Measurements from ENCODE around the gene HBS1L.

The HBS1L gene

DNA sequence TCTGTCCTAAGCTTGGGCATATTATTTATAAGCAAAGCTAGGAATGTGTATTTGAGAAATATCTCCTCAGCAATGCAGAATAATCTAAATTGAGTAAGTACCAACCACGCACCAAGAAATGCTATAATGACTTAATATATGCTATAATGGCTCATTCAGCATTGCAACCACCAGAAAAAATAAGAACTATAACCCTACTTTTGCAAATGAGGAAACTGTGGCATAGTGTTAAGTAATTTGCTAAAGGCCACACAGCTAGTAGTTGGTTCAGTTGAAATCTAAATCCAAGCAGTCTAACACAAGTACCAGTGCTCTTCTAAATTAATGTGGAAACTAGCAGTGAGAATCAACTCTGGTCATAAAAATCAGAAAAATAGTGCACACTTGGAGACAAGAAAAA lies 35.7 kb downstream of the HBS1L start:
- H3K27ac ChIP-seq (ENCODE audit: extremely low read depth, low read depth, low read length), result no peak overlapping the region
- H3K4me3 ChIP-seq (ENCODE audit: low read depth, low read length), result no peak overlapping the region
- POLR2A ChIA-PET, result no interaction called here
- CTCF ChIA-PET, result interaction anchor here (0.7 kb wide), 1 partner anchor 25 kb away, joined by 4 read pairs; no protein-coding TSS in a partner anchor
- H3K4me1 ChIP-seq (ENCODE audit: control insufficient read depth, insufficient read depth, low read length), result no peaks in the 10 kb centered on the region
- H3K9me3 ChIP-seq (ENCODE audit: control insufficient read depth, insufficient read depth, low read depth, low read length), result no peaks in the 10 kb centered on the region
- no peak for TF ChIP-seq ZNF292 (tag by site-specific recombination; IDR thresholded peaks at IDR 0.05; ENCODE audit: borderline replicate concordance, low read depth)
- TF ChIP-seq YY2 (tag by site-specific recombination; IDR thresholded peaks at IDR 0.05), result no peak
- no peak for TF ChIP-seq ZNF404 (tag by site-specific recombination; IDR thresholded peaks at IDR 0.05)
- TF ChIP-seq ZNF10 (tag by site-specific recombination; IDR thresholded peaks at IDR 0.05), result no peak
- TF ChIP-seq ZNF529 (tag by site-specific recombination; IDR thresholded peaks at IDR 0.05; ENCODE audit: insufficient replicate concordance), result no peak
- no peak for TF ChIP-seq SALL2 (tag by site-specific recombination; IDR thresholded peaks at IDR 0.05; ENCODE audit: borderline replicate concordance)
- no peak for TF ChIP-seq PRDM1 (tag by site-specific recombination; IDR thresholded peaks at IDR 0.05)
- TF ChIP-seq ZNF416 (tag by site-specific recombination; IDR thresholded peaks at IDR 0.05), result no peak
- no peak for TF ChIP-seq ZNF266 (tag by site-specific recombination; IDR thresholded peaks at IDR 0.05; ENCODE audit: low read depth)
- no peaks in the 10 kb centered on the region for H3K36me3 ChIP-seq (ENCODE audit: control insufficient read depth in 2 of 2, insufficient read depth in 1 of 2, low read length in 2 of 2)

DNA sequence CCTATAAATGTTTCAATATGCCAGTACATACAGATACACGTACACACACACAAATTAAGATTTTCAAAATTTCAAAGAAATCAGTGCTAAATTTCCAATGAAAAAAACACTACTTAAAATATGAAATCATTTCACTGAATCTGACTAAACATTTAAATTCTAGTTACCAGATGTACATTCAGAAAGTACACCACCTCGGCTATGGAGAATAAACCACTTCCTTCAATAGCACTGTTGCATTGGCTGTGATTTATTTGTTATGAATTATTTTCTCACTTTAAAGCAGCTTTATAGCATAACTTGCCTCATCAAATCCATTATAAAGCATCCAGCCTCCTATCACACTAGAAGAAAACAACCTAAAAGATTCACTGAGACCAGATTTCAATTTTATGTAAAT lies 36.6 kb downstream of the HBS1L start:
- Histone ChIP-seq H3K9me3 (ENCODE audit: control insufficient read depth, insufficient read depth, low read depth, low read length) (no peaks in the 10 kb centered on the region), H3K27ac (ENCODE audit: extremely low read depth, low read depth, low read length) (no peak overlapping the region), H3K4me3 (ENCODE audit: low read depth, low read length) (no peak overlapping the region), H3K4me1 (ENCODE audit: control insufficient read depth, insufficient read depth, low read length) (no peaks in the 10 kb centered on the region), H3K36me3 (ENCODE audit: control insufficient read depth in 2 of 2, insufficient read depth in 1 of 2, low read length in 2 of 2) (no peaks in the 10 kb centered on the region)
- CTCF ChIA-PET, result no interaction called here
- TF ChIP-seq ZNF626 (tag by site-specific recombination; IDR thresholded peaks at IDR 0.05) (no peak), ZNF10 (tag by site-specific recombination; IDR thresholded peaks at IDR 0.05) (no peak), ZNF623 (tag by site-specific recombination; IDR thresholded peaks at IDR 0.05) (no peak)
- POLR2A ChIA-PET, result no interaction called here

DNA sequence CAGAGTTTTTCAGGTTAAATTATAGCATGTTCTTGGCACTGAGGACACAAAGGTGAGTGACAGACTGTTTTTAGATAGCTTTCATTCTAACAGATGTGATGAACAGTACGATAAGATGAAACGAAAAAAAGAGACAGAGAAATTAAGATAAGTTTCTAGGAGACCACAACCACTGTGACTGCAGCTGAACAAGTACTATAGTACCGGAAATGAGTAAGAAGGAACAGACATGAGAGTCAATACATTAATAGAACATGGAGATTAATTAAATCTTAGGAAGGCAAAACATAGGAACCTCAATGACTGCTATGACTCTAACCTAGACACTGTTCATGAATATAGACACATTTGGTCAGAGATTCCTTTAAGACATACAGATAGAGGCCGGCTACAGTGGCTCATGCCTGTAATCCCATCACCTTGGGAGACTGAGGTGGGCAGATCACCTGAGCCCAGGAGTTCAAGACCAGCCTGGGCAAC lies 40.2 kb downstream of the HBS1L start:
- Histone ChIP-seq H3K4me1 (ENCODE audit: control insufficient read depth, insufficient read depth, low read length) (no peaks in the 10 kb centered on the region), H3K9me3 (ENCODE audit: control insufficient read depth, insufficient read depth, low read depth, low read length) (no peaks in the 10 kb centered on the region), H3K4me3 (ENCODE audit: low read depth, low read length) (no peak overlapping the region), H3K36me3 (ENCODE audit: control insufficient read depth in 2 of 2, insufficient read depth in 1 of 2, low read length in 2 of 2) (peaks cover 0 to 7% of the 10 kb centered on the region in 2 experiments; a peak in 1 of 3 replicates), H3K27ac (ENCODE audit: extremely low read depth, low read depth, low read length) (no peak overlapping the region)
- CTCF ChIA-PET, result no interaction called here
- TF ChIP-seq, protein P1, sequence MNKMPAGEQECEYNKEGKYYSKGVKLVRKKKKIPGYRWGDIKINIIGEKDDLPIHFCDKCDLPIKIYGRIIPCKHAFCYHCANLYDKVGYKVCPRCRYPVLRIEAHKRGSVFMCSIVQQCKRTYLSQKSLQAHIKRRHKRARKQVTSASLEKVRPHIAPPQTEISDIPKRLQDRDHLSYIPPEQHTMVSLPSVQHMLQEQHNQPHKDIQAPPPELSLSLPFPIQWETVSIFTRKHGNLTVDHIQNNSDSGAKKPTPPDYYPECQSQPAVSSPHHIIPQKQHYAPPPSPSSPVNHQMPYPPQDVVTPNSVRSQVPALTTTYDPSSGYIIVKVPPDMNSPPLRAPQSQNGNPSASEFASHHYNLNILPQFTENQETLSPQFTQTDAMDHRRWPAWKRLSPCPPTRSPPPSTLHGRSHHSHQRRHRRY (tag by site-specific recombination; IDR thresholded peaks at IDR 0.05), result no peak
- no peak for TF ChIP-seq ZNF391 (tag by site-specific recombination; IDR thresholded peaks at IDR 0.05; ENCODE audit: borderline replicate concordance, low read depth)
- TF ChIP-seq, protein P2, sequence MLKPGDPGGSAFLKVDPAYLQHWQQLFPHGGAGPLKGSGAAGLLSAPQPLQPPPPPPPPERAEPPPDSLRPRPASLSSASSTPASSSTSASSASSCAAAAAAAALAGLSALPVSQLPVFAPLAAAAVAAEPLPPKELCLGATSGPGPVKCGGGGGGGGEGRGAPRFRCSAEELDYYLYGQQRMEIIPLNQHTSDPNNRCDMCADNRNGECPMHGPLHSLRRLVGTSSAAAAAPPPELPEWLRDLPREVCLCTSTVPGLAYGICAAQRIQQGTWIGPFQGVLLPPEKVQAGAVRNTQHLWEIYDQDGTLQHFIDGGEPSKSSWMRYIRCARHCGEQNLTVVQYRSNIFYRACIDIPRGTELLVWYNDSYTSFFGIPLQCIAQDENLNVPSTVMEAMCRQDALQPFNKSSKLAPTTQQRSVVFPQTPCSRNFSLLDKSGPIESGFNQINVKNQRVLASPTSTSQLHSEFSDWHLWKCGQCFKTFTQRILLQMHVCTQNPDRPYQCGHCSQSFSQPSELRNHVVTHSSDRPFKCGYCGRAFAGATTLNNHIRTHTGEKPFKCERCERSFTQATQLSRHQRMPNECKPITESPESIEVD (tag by site-specific recombination; IDR thresholded peaks at IDR 0.05), result no peak
- TF ChIP-seq, protein P3, sequence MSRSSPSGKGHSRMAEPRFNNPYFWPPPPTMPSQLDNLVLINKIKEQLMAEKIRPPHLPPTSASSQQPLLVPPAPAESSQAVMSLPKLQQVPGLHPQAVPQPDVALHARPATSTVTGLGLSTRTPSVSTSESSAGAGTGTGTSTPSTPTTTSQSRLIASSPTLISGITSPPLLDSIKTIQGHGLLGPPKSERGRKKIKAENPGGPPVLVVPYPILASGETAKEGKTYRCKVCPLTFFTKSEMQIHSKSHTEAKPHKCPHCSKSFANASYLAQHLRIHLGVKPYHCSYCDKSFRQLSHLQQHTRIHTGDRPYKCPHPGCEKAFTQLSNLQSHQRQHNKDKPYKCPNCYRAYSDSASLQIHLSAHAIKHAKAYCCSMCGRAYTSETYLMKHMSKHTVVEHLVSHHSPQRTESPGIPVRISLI (tag by site-specific recombination; IDR thresholded peaks at IDR 0.05), result no peak
- no peak for TF ChIP-seq ZEB2 (tag by site-specific recombination; IDR thresholded peaks at IDR 0.05)
- TF ChIP-seq, protein P4, sequence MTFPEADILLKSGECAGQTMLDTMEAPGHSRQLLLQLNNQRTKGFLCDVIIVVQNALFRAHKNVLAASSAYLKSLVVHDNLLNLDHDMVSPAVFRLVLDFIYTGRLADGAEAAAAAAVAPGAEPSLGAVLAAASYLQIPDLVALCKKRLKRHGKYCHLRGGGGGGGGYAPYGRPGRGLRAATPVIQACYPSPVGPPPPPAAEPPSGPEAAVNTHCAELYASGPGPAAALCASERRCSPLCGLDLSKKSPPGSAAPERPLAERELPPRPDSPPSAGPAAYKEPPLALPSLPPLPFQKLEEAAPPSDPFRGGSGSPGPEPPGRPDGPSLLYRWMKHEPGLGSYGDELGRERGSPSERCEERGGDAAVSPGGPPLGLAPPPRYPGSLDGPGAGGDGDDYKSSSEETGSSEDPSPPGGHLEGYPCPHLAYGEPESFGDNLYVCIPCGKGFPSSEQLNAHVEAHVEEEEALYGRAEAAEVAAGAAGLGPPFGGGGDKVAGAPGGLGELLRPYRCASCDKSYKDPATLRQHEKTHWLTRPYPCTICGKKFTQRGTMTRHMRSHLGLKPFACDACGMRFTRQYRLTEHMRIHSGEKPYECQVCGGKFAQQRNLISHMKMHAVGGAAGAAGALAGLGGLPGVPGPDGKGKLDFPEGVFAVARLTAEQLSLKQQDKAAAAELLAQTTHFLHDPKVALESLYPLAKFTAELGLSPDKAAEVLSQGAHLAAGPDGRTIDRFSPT (tag by site-specific recombination; IDR thresholded peaks at IDR 0.05), result no peak
- TF ChIP-seq, protein P5, sequence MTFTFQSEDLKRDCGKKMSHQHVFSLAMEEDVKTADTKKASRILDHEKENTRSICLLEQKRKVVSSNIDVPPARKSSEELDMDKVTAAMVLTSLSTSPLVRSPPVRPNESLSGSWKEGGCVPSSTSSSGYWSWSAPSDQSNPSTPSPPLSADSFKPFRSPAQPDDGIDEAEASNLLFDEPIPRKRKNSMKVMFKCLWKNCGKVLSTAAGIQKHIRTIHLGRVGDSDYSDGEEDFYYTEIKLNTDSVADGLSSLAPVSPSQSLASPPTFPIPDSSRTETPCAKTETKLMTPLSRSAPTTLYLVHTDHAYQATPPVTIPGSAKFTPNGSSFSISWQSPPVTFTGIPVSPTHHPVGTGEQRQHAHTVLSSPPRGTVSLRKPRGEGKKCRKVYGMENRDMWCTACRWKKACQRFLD (tag by site-specific recombination; IDR thresholded peaks at IDR 0.05), result no peak
- POLR2A ChIA-PET, result no interaction called here
